ENCODE measurements around the gene EXD1. TPM values are rescaled to one million over a fixed set of nuclear protein-coding genes. Genes with fewer than 3 reads are reported as not detected.

EXD1 gene
- total and polyA plus RNA-seq, 2 of the 13 experiments (the other 11 are each of a cell fraction or from before 2014, with no cell fraction given): not detected

GRCh38 chr15:41230650-41231421, at the start of gene EXD1, which contains the start of gene CHP1 (continued):
- peak; percentile 100 for TF ChIP-seq ZNF709 (CRISPR knock-in tag; IDR thresholded peaks at IDR 0.05)
- TF ChIP-seq SMAD3 (CRISPR knock-in tag; IDR thresholded peaks at IDR 0.05): peak; percentile 83; the same call in 1 of the 2 replicates
- peak; percentile 4; the same call in 1 of the 2 replicates for TF ChIP-seq BHLHE40 (IDR thresholded peaks at IDR 0.05; ENCODE audit: low read length)
- peak; percentile 77; the same call in 1 of the 2 replicates for TF ChIP-seq ZNF20 (CRISPR knock-in tag; IDR thresholded peaks at IDR 0.05)
- TF ChIP-seq RFX1 (IDR thresholded peaks at IDR 0.05): no peak
- TF ChIP-seq RBAK (CRISPR knock-in tag; IDR thresholded peaks at IDR 0.05): no peak
- peak; percentile 84 for TF ChIP-seq PRDM15 (CRISPR knock-in tag; IDR thresholded peaks at IDR 0.05)
- TF ChIP-seq, protein P1, sequence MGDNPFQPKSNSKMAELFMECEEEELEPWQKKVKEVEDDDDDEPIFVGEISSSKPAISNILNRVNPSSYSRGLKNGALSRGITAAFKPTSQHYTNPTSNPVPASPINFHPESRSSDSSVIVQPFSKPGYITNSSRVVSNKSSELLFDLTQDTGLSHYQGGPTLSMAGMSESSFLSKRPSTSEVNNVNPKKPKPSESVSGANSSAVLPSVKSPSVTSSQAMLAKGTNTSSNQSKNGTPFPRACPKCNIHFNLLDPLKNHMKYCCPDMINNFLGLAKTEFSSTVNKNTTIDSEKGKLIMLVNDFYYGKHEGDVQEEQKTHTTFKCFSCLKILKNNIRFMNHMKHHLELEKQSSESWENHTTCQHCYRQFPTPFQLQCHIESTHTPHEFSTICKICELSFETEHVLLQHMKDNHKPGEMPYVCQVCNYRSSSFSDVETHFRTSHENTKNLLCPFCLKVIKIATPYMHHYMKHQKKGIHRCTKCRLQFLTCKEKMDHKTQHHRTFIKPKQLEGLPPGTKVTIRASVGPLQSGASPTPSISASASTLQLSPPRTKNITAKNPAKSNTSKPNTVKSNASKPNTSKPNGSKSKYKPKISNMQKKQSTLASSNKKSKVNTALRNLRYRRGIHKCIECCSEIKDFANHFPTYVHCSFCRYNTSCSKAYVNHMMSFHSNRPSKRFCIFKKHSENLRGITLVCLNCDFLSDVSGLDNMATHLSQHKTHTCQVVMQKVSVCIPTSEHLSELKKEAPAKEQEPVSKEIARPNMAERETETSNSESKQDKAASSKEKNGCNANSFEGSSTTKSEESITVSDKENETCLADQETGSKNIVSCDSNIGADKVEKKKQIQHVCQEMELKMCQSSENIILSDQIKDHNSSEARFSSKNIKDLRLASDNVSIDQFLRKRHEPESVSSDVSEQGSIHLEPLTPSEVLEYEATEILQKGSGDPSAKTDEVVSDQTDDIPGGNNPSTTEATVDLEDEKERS (CRISPR knock-in tag; IDR thresholded peaks at IDR 0.05): peak; percentile 90
- peak; percentile 86; the same call in 1 of the 2 replicates for TF ChIP-seq ZNF580 (CRISPR knock-in tag; IDR thresholded peaks at IDR 0.05; ENCODE audit: borderline replicate concordance, low read depth)
- TF ChIP-seq, protein P2, sequence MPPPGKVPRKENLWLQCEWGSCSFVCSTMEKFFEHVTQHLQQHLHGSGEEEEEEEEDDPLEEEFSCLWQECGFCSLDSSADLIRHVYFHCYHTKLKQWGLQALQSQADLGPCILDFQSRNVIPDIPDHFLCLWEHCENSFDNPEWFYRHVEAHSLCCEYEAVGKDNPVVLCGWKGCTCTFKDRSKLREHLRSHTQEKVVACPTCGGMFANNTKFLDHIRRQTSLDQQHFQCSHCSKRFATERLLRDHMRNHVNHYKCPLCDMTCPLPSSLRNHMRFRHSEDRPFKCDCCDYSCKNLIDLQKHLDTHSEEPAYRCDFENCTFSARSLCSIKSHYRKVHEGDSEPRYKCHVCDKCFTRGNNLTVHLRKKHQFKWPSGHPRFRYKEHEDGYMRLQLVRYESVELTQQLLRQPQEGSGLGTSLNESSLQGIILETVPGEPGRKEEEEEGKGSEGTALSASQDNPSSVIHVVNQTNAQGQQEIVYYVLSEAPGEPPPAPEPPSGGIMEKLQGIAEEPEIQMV (CRISPR knock-in tag; IDR thresholded peaks at IDR 0.05; ENCODE audit: low read depth): peak; percentile 100
- peak; percentile 58 for TF ChIP-seq ATF1 (CRISPR knock-in tag; IDR thresholded peaks at IDR 0.05)
- TF ChIP-seq MYPOP (CRISPR knock-in tag; IDR thresholded peaks at IDR 0.05): peak; percentile 93; the same call in 1 of the 2 replicates
- peak; percentile 50; the same call in 1 of the 2 replicates for TF ChIP-seq ZKSCAN8 (CRISPR knock-in tag; IDR thresholded peaks at IDR 0.05; ENCODE audit: borderline replicate concordance)
- TF ChIP-seq GATA4 (IDR thresholded peaks at IDR 0.05; ENCODE audit: borderline replicate concordance, low read depth): 0 out of 2 replicates have a peak, but pooled peaks have one; percentile 45
- no peak for TF ChIP-seq ZSCAN20 (CRISPR knock-in tag; IDR thresholded peaks at IDR 0.05; ENCODE audit: borderline replicate concordance)
- TF ChIP-seq SCMH1 (CRISPR knock-in tag; IDR thresholded peaks at IDR 0.05; ENCODE audit: borderline replicate concordance): no peak
- TF ChIP-seq ZFP36 (IDR thresholded peaks at IDR 0.05; ENCODE audit: borderline replicate concordance, low read depth, low read length, partially characterized antibody): no peak
- peak; percentile 76; the same call in 1 of the 2 replicates for TF ChIP-seq ZNF441 (CRISPR knock-in tag; IDR thresholded peaks at IDR 0.05; ENCODE audit: borderline replicate concordance)

All from HepG2 (cell line).